ENCODE data around the gene PPHLN1.

Gene PPHLN1

DNA sequence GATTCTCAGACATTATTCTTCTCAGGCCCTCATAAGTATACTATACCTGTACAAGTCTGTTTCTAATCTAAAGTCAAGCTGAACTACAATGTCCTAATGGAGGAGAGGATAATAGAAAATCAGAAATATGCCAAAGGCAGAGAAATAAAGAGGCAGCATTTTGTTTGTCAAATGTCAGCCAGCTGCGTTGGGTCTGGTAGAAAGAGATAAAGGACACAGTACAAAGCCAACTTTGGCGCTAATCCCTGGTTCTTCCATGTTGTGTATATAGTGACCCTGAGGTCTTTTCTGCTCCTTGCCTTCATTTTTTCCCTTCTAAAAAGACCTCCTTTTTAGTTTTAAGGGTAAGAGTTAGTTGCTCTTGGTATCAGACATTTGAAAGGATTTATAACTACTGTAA is 160.4 kb downstream of the PPHLN1 start:
- no peak for DNase-seq

DNA sequence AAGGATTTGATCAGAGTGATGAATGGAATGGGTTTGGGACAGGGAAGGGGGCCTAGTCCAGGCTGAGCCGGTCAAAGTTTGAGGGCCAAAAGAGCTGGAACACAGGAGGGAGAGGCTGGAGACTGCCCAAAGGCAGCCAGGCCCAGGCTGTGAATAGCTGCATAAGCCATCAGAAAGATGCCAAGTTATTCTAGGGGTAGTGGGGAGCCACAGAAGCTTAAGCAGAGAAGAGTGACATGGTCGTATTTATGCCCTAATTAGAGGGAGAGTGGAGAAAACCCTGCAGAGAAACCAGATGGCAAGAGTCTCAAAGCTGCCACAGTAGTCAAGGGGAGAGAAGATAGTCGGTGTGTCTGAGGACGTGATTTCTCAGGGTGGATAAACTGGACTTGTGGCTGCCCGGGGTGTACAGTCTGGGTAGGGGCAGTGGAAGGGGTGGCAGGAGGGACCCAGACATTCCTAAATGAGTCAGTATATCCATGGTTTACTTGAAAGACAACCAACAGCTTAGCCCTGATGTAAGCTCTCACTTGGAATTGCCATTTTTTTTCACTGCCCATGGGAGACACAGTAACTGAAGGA is 164.4 kb downstream of the PPHLN1 start:
- no peak for DNase-seq
